OCI-LY1 (cell line): ENCODE results near the gene EPHA8.

Source experiments
- CTCF ChIP-seq: fragments of 200-600 bp; sonication (generic), shearing (Covaris generic); IDR thresholded peaks from 2 replicates; pipeline ENCODE4 v1.5.1; 2017; ENCODE audit warnings: mild to moderate bottlenecking, antibody characterized with exemption, low read length, moderate library complexity, mixed read lengths
- EZH2 ChIP-seq: fragments of 200-600 bp; sonication (generic), shearing (Covaris generic); IDR thresholded peaks from 2 replicates; pipeline ENCODE4 v1.8.0; 2017; ENCODE audit warnings: borderline replicate concordance, mixed run types, mild to moderate bottlenecking, antibody characterized with exemption, low read length, moderate library complexity, mixed read lengths

- TF ChIP-seq CTCF (no peak), EZH2 (no peak)
Measured at GRCh38 chr1:22615886-22616285, 52.6 kb downstream of the EPHA8 start.
